ENCODE measurements around the gene CYP46A1.

The CYP46A1 gene

GRCh38 chr14:99728981-99729451, 44.9 kb downstream of the CYP46A1 start:
- no peak for TF ChIP-seq CTCF (IDR thresholded peaks at IDR 0.05; ENCODE audit: low read depth, low read length)
- H3K4me3 ChIP-seq (ENCODE audit: low read depth, low read length) = no peak overlapping the region

- H3K4me3 ChIP-seq (ENCODE audit: low read depth, low read length) = peak overlapping the region; percentile 61
- peak; percentile 68 for TF ChIP-seq CTCF (IDR thresholded peaks at IDR 0.05; ENCODE audit: low read depth, low read length)
Observed at GRCh38 chr14:99729991-99730875, 46.1 kb downstream of the CYP46A1 start.

- no peak for TF ChIP-seq CTCF (IDR thresholded peaks at IDR 0.05; ENCODE audit: low read depth, low read length)
- peak overlapping the region; percentile 61; the same call in 1 of the 2 replicates for H3K4me3 ChIP-seq (ENCODE audit: low read depth, low read length)
Observed at GRCh38 chr14:99730876-99731546, 46.9 kb downstream of the CYP46A1 start.

- no peak for TF ChIP-seq CTCF (IDR thresholded peaks at IDR 0.05; ENCODE audit: low read depth, low read length)
- no peak overlapping the region for H3K4me3 ChIP-seq (ENCODE audit: low read depth, low read length)
Observed at GRCh38 chr14:99731547-99732435, 47.7 kb downstream of the CYP46A1 start.

- no peak overlapping the region for H3K4me3 ChIP-seq (ENCODE audit: low read depth, low read length)
- TF ChIP-seq CTCF (IDR thresholded peaks at IDR 0.05; ENCODE audit: low read depth, low read length) = no peak
Observed at GRCh38 chr14:99732436-99733210, 48.5 kb downstream of the CYP46A1 start.

- no peak for TF ChIP-seq CTCF (IDR thresholded peaks at IDR 0.05; ENCODE audit: low read depth, low read length)
- no peak overlapping the region for H3K4me3 ChIP-seq (ENCODE audit: low read depth, low read length)
Observed at GRCh38 chr14:99733211-99733539, 49.1 kb downstream of the CYP46A1 start.

All from WI38 (cell line).